B cell (primary cell): ENCODE data around the gene IL31. TPM values are rescaled to one million over a fixed set of nuclear protein-coding genes. Genes with fewer than 3 reads are reported as not detected.

Experiments
- ATAC-seq: fragments of 200-7000 bp; cut with Tn5 transposase; one replicate; pipeline ENCODE4 v1.10.0; 2021; ENCODE audit warnings: low read depth, mild to moderate bottlenecking, moderate number of reproducible peaks, moderate library complexity
- CTCF ChIA-PET: fragments of 350-600 bp; sonication (Branson Sonifier 250); formaldehyde crosslinking; loops from one replicate; lab custom pipeline; 2021; ENCODE audit warnings: antibody characterized with exemption, inconsistent platforms; lab: Charles Lee
- POLR2A ChIA-PET: fragments of 350-600 bp; sonication (Branson Sonifier 250); formaldehyde crosslinking; loops from one replicate; lab custom pipeline; 2021; ENCODE audit warnings: antibody characterized with exemption; lab: Charles Lee
- DNase-seq: peaks from one replicate; pipeline ENCODE4 v3.0.0; 2013
- H2AFZ ChIP-seq: 2 replicates; pipeline ENCODE4 v1.6.1; 2012; ENCODE audit warnings: mild to moderate bottlenecking, low read depth, low read length; ENCODE audit not compliant: insufficient read depth, poor library complexity, severe bottlenecking
- H3K27ac ChIP-seq, 2 donors: 1 replicate in 1 of 2; 2 replicates in 1 of 2; pipeline ENCODE4 v1.5.1; 2012 to 2013; ENCODE audit warnings: low read length in 2 of 2, mild to moderate bottlenecking in 2 of 2, moderate library complexity in 1 of 2
- H3K27me3 ChIP-seq, 4 experiments: fragments of 200-600 bp in 1 of 4; sonication (generic) in 1 of 4; replicated peaks in 1 of 4; 1 replicate in 2 of 4; 2 replicates in 2 of 4; pipeline versions ENCODE4 v1.6.1 to v1.7.0; 2013 to 2016; ENCODE audit warnings: low read length in 3 of 4, mild to moderate bottlenecking in 2 of 4, mixed read lengths in 1 of 4, moderate library complexity in 1 of 4; ENCODE audit not compliant: insufficient read depth in 4 of 4, control insufficient read depth in 3 of 4; ENCODE audit errors: control extremely low read depth in 1 of 4
- H3K36me3 ChIP-seq, 2 experiments: replicated peaks in 1 of 2; 1 replicate in 1 of 2; 2 replicates in 1 of 2; pipeline versions ENCODE4 v1.6.1 to v1.7.1; 2013; ENCODE audit warnings: low read length in 1 of 2; ENCODE audit not compliant: insufficient read depth in 2 of 2, control insufficient read depth in 1 of 2; ENCODE audit errors: control extremely low read depth in 1 of 2, extremely low read depth in 1 of 2
- H3K4me1 ChIP-seq, 2 donors: fragments of 200-600 bp in 1 of 2; sonication (generic) in 1 of 2; 1 replicate in 1 of 2; 2 replicates in 1 of 2; pipeline versions ENCODE4 v1.5.1 to v1.6.1; 2013 to 2017; ENCODE audit warnings: low read length in 2 of 2; ENCODE audit not compliant: control insufficient read depth in 2 of 2, insufficient read depth in 2 of 2
- H3K4me2 ChIP-seq: replicated peaks from 2 replicates; pipeline ENCODE3; 2012; ENCODE audit warnings: mild to moderate bottlenecking, low read depth, low read length; ENCODE audit not compliant: poor library complexity, severe bottlenecking
- H3K4me3 ChIP-seq, 5 experiments: fragments of 200-600 bp in 1 of 5; sonication (generic) in 1 of 5; 1 replicate in 3 of 5; 2 replicates in 2 of 5; pipeline versions ENCODE4 v1.5.1 to v1.7.0; 2011 to 2016; ENCODE audit warnings: low read length in 4 of 5, mild to moderate bottlenecking in 4 of 5, low read depth in 2 of 5, control low read depth in 1 of 5, moderate library complexity in 1 of 5; ENCODE audit not compliant: insufficient read depth in 1 of 5; ENCODE audit errors: control extremely low read depth in 1 of 5, extremely low read depth in 1 of 5
- H3K79me2 ChIP-seq: fragments of 200-600 bp; sonication (generic); one replicate; pipeline ENCODE4 v1.6.0; 2016; ENCODE audit warnings: low read length; ENCODE audit not compliant: control insufficient read depth, insufficient read depth
- H3K9ac ChIP-seq: fragments of 200-600 bp; sonication (generic); 2 replicates; pipeline ENCODE4 v1.6.1; 2017; ENCODE audit warnings: mild to moderate bottlenecking, low read length, moderate library complexity
- H3K9me3 ChIP-seq, 3 donors: one replicate each; pipeline versions ENCODE4 v1.6.1 to v1.7.1; 2013; ENCODE audit warnings: low read length in 2 of 3; ENCODE audit not compliant: control insufficient read depth in 2 of 3, insufficient read depth in 1 of 3; ENCODE audit errors: control extremely low read depth in 1 of 3
- H4K20me1 ChIP-seq: 2 replicates; pipeline ENCODE4 v1.6.0; 2012; ENCODE audit warnings: mild to moderate bottlenecking, low read length; ENCODE audit not compliant: insufficient read depth, control insufficient read depth, poor library complexity, severe bottlenecking
- H3K27ac Mint-ChIP-seq: one replicate; pipeline ENCODE4 v1.8.0; 2021; ENCODE audit warnings: mixed read lengths
- H3K27me3 Mint-ChIP-seq: one replicate; pipeline ENCODE4 v1.8.0; 2021; ENCODE audit warnings: mixed read lengths
- H3K4me1 Mint-ChIP-seq: one replicate; pipeline ENCODE4 v1.8.0; 2021; ENCODE audit warnings: mixed read lengths
- H3K4me3 Mint-ChIP-seq: one replicate; pipeline ENCODE4 v1.8.0; 2021; ENCODE audit warnings: mixed read lengths
- H3K9me3 Mint-ChIP-seq: one replicate; pipeline ENCODE4 v1.8.0; 2022; ENCODE audit warnings: mixed read lengths; ENCODE audit not compliant: insufficient read depth
- EZH2 ChIP-seq: IDR thresholded peaks from 2 replicates; pipeline ENCODE4 v1.6.1; 2012; ENCODE audit warnings: borderline replicate concordance, low read depth, mild to moderate bottlenecking, moderate library complexity, low read length; ENCODE audit not compliant: insufficient read depth, poor library complexity, severe bottlenecking
- WGBS: methylation state at CpG from one replicate; pipeline ENCODE4 v1.1.5; 2013; ENCODE audit warnings: missing lambda C conversion rate; ENCODE audit not compliant: insufficient coverage; 5-methylcytosine and 5-hydroxymethylcytosine counted together
- intact Hi-C: fragments of 100-400 bp; cut with micrococcal nuclease; formaldehyde crosslinking; loops from one replicate; pipeline ENCODE4 v1.10.0; 2022
- polyA plus RNA-seq: library from polyadenylated mRNA; depleted of rRNA; stranded (reverse); fragments of >200 nt; gene quantifications from 2 replicates; pipeline ENCODE4 v1.2.3, GENCODE V29; 2012
- total RNA-seq, 2 donors: library from RNA; stranded (reverse); fragments of 120-200 nt in 1 of 2; gene quantifications; 1 replicate in 1 of 2; 2 replicates in 1 of 2; pipeline versions ENCODE4 v1.2.3 to v1.2.4, GENCODE V29; 2013 to 2022
- TF ChIP-seq, protein P1 (sequence below): fragments of 200-600 bp; IDR thresholded peaks from one replicate; pipeline ENCODE4 v1.8.0; 2022; ENCODE audit warnings: antibody characterized with exemption, mild to moderate bottlenecking

IL31 gene
- total and polyA plus RNA-seq, 2 donors (not counting 1 experiment from before 2014, with no cell fraction given): not detected

DNA sequence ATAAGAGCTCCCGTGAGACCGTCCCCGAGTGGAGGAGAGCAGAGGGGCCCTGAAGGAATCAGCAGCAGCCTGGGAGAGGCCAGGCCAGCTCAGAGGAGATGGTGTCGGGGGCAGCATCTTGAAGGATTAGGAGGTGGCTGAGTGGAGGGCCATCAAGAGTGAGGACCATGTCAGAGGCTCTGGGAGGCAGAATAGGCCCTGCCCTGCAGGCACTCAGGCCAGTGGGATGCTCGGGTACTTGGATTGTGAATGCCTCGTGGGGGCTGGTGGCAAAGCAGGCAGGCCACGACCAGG, 47.7 kb downstream of the IL31 start:
- DNase-seq: no peak
- Histone ChIP-seq H4K20me1 (peaks cover 65% of the 10 kb centered on the region), H3K4me3 (no peak overlapping the region), H3K9ac (no peak overlapping the region), H3K4me2 (no peak overlapping the region), H3K79me2 (peaks cover 56% of the 10 kb centered on the region), H3K27ac (no peak overlapping the region), H2AFZ (no peak overlapping the region), H3K36me3 (peaks cover 2 to 45% of the 10 kb centered on the region in 2 experiments), H3K4me1 (peaks cover 7 to 10% of the 10 kb centered on the region in 2 donors), H3K27me3 (no peaks in the 10 kb centered on the region), H3K9me3 (no peaks in the 10 kb centered on the region)
- H3K27me3 Mint-ChIP-seq: no peaks in the 10 kb centered on the region
- ChIA-PET CTCF (interaction anchor here (1.4 to 9.7 kb wide), 3 partner anchors 57 to 75 kb away, joined by 3 to 154 read pairs (median 35); no protein-coding TSS in a partner anchor), POLR2A (no interaction called here)
- H3K9me3 Mint-ChIP-seq: no peaks in the 10 kb centered on the region
- ATAC-seq: no peak
- peaks cover 18% of the 10 kb centered on the region for H3K4me1 Mint-ChIP-seq
- no peak for TF ChIP-seq EZH2
- TF ChIP-seq, protein P1, sequence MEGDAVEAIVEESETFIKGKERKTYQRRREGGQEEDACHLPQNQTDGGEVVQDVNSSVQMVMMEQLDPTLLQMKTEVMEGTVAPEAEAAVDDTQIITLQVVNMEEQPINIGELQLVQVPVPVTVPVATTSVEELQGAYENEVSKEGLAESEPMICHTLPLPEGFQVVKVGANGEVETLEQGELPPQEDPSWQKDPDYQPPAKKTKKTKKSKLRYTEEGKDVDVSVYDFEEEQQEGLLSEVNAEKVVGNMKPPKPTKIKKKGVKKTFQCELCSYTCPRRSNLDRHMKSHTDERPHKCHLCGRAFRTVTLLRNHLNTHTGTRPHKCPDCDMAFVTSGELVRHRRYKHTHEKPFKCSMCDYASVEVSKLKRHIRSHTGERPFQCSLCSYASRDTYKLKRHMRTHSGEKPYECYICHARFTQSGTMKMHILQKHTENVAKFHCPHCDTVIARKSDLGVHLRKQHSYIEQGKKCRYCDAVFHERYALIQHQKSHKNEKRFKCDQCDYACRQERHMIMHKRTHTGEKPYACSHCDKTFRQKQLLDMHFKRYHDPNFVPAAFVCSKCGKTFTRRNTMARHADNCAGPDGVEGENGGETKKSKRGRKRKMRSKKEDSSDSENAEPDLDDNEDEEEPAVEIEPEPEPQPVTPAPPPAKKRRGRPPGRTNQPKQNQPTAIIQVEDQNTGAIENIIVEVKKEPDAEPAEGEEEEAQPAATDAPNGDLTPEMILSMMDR: no peak
- no peak overlapping the region for H3K27ac Mint-ChIP-seq
- no peak overlapping the region for H3K4me3 Mint-ChIP-seq
- 85% methylated on average over 7 of the region's 7 CpGs for WGBS
- intact Hi-C loops: no loop called here

DNA sequence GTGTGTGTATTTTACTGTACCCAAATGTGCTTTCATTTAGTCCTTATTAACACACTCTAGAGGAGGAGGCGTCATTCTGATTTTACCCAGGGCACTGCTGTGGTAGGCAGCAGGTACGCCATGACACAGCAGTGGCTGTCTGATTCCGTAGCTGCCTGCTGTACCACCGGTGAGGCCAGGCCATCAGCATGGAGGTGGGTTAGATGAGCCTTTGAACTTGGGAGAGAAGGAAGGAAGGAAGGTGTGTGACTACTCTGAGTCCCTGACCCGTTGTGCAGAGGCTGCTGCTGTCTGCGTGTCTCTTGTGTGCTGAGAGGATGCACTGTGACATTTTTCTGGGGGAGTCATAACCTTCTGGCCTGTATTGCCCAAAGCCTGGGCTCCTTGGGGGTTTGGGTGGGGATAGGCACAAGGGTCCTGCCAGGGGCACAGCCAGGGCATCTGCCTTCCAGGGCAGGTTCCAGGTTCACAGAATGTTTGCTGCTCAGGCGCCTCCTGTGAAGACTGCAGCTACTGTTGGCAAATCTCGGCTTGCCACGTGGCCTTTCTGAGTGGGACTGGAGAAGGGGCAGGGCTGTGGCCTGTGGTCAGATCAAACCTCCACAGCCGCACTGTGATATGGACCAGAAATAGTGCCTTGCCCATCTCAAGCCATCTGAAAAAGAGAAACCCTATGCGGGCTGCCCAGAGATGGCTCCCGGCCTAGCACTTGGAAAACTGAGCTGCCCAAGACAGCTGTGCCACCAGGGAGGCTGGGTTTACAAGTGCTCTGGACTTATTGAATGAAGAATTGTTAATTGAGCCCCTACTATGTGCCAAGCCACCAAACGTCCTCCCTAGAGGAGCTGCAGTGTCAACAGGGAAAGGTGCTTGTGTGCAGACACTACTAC, 48.3 kb downstream of the IL31 start:
- WGBS: 88% methylated on average over 11 of the region's 13 CpGs
- Histone ChIP-seq H3K4me1 (peaks cover 7 to 10% of the 10 kb centered on the region in 2 donors), H3K79me2 (peaks cover 56% of the 10 kb centered on the region), H3K9ac (no peak overlapping the region), H3K27me3 (no peaks in the 10 kb centered on the region), H3K9me3 (no peaks in the 10 kb centered on the region), H2AFZ (no peak overlapping the region), H4K20me1 (peaks cover 60% of the 10 kb centered on the region), H3K36me3 (peaks cover 2 to 41% of the 10 kb centered on the region in 2 experiments), H3K4me3 (no peak overlapping the region), H3K27ac (no peak overlapping the region), H3K4me2 (no peak overlapping the region)
- peaks cover 19% of the 10 kb centered on the region for H3K4me1 Mint-ChIP-seq
- H3K9me3 Mint-ChIP-seq: no peaks in the 10 kb centered on the region
- TF ChIP-seq, protein P1: no peak
- no peak for TF ChIP-seq EZH2
- CTCF ChIA-PET: interaction anchor here (0.6 to 9.7 kb wide), 7 partner anchors 26 to 208 kb away, joined by 3 to 154 read pairs (median 5); partner anchors contain the start of genes CFAP251 and MLXIP
- H3K27me3 Mint-ChIP-seq: no peaks in the 10 kb centered on the region
- intact Hi-C loops: no loop called here
- H3K4me3 Mint-ChIP-seq: no peak overlapping the region
- H3K27ac Mint-ChIP-seq: no peak overlapping the region
- ATAC-seq (no peak), DNase-seq (no peak)
- POLR2A ChIA-PET: no interaction called here
